Stimulated activated CD8-positive, alpha-beta memory T cell treated with anti-CD3 and anti-CD28 coated beads, Interleukin-2, amount 100 ng/mL, for 48 hours (primary cell): Measurements from ENCODE around the gene SPCS2.
"Not testable (repeated sequence)": the region's sequence is repeated elsewhere in the genome, so short reads cannot be mapped to it uniquely, and the experiment has no call there.

Experiments used
- DNase-seq, 2 donors: peaks; one replicate each; pipeline ENCODE4 v3.0.0-alpha.2; 2020; ENCODE audit warnings: low read depth in 2 of 2

Gene SPCS2

DNA sequence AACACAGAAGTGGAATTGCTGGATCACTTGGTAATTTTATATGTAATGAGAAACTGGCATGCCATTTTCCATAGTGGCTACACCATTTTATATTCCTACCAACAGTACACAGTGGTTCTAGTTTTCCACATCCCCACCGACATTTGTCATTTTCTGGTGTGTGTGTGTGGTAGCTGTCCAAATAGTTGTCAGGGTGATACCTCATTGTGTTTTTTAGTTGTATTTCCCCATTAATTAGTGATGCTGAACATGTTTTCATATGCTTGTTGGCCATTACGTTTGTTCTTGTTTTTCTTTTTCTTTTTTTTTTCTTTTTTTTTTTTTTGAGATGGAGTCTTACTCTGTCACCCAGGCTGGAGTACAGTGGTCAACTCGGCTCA, 51.9 kb downstream of the SPCS2 start:
- DNase-seq: no peak

DNA sequence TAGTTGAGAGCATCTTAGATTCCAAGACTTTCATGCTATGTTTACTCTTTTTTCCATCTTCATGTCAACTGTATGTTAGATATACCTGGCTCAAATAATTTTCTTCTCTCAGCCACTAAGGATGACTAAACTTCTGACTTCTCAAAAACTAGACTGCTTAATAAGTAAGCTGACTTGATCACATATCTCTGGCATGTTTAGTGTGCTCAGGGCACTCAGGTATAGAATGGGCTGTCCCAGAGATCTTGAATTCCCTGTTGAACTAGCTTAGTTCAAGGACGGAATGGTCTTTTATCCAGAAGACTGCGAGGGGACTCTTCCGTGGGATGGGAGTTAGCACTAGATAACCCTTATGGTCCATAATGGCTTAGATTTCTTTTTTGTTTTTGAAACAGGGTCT, 52.6 kb downstream of the SPCS2 start:
- DNase-seq: no peak

DNA sequence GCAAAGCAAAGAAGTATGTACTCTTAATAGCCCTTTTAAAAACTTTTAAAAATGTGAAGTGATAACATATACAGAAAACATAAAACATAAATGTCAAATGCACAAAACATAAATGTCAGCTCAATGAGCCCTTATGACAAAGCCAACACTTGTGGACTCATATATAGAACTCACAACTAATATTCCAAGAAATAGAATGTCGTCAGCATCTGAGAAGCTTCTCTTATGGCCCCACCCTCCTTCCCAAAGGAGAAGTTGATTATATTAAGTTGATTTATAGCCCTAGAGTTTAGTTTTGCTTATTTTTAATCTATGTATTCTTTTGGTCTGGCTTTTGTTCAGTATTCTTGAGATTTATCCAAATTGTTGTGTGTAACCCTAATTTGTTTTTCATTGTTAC, 53.5 kb downstream of the SPCS2 start:
- no peak for DNase-seq

DNA sequence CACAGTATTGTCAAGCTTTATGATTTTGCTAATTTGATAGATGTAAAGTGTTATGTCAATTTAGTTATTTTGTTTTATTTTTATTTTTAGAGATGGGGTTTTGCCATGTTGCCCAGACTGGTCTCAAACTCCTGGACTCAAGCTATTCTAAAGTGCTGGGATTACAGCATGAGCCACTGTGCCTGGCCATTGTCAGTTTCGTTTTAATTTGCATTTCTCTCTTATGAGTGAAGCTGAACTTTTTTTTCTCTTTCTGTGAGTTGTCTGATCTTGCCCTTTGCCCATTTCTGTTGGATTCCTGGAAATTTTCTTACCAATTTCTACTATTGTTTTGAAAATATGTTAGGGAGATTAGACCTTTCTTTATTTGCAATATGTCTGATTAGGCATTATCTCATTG, 55.1 kb downstream of the SPCS2 start:
- DNase-seq: no peak

DNA sequence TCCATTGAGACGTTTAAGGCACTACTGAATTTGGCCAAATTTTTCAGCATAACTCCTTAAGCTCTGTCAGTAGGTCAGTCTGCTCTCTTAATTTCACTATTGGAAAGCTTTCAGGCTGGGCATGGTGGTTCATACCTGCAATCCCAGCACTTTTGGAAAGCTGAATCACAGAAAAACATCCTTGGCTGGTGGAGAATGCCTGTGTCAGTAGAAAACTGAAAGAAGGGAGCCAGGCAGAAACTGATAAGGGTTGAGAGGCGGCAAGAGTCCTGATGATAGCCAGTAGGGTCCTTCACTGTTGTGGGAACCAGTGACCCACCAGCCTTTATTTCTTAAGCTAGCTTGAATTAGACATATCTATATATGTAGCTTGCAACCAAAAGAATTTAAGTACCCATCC, 62.3 kb downstream of the SPCS2 start:
- no peak for DNase-seq

DNA sequence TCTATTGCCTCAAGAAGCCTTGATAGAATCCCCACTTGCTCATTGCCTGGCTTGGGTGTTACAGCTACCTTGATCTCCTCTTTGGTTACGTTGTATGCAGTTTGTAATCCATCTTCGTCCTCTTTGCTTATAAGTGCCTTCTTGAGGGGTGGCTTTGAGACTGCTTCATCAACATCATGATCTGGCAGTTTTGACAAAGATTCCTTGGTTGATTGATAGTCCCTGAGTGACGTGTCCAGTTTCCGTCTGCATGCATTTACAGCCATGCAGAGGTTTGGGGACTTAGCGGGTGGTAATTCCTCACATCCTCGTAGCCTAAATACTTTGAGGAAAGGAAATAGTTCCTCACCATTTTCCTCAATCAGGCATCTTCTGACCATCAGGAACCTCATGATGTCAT, 62.8 kb downstream of the SPCS2 start:
- no peak for DNase-seq

DNA sequence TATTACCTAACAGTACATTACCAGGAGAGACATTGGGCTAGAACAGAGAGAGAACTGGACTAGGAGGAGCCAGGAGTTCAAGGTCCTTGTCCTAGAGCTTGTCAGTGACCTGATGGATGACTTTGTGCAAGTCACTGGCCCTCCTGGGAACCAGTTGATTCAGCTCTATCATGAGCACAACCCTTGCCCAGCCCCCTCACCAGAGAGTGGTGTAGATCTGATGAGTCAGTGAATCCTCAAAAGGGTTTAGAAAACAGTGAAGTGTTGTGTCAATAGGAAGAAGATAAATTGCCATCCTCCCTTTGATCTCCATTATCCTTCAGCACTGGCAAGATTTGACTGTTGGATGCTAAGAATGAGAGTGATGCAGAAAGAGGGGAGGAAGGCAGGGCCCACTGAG, 64.0 kb downstream of the SPCS2 start:
- DNase-seq: no peak

DNA sequence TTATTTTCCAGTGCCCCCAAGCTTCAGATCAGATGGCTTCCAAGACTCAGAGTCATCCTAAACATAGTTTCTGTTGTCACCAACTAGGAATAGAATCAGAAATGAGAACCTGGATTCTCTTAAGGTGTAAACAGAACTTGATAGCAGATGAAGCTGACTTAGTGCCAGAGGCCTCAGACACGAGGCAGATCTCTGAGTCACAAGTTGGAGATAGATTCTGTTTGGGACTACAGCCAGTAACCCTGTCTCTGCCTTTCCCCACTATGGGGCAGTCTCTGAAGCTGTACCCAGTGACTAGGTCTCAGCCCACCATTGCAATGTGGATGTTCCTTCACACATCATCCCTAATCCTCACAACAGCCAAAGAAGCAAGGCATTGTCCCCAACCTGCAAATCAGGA, 65.1 kb downstream of the SPCS2 start:
- DNase-seq: no peak

DNA sequence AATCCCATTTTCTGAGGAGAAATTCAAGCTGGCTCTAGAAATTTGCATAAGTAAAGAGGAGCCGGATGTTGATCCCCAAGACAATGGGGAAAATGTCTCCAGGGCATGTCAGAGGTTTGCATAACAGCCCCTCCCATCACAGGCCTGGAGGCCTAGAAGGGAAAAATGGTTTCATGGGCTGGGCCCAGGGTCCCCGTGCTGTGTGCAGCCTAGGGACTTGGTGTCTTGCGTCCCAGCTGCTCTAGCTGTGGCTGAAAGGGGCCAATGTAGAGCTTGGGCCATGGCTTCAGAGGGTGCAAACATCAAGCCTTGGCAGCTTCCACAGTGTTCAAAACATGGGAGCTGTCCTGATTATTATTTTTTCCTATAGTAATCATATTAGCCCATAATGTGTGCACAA, 70.1 kb downstream of the SPCS2 start:
- not testable (repeated sequence) for DNase-seq

DNA sequence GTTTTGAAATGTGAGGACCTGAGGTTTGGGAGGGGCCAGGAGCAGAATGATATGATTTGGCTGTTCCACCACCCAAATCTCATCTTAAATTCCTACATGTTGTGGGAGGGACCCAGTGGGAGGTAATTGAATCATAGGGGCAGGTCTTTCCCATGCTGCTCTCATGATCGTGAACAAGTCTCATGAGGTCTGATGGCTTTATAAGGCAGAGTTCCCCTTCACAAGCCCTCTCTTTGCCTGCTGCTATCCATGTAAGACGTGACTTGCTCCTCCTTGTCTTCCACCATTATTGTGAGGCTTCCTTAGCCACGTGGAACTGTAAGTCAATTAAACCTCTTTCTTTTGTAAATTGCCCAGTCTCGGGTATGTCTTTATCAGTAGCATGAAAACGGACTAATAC, 71.3 kb downstream of the SPCS2 start:
- DNase-seq: not testable (repeated sequence)

DNA sequence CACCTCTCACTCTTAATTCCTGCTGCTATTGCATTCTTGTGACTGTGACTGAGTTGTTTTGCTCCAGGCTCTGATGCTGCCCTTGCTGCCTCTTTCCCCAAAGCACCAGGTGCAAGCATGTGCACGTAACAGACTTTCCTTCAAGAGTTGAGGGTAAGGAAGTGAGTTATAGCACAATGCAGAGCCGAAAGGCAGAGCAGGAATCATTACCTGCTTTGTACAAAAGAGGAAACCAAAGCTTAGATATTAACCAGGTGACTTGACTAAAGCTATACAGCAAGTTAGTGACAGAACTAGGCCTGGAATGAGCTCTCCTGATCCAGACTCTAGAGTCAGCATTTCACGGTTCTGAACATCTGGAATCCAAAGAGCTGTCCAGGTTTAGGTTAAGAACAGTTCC, 73.2 kb downstream of the SPCS2 start:
- DNase-seq: no peak

DNA sequence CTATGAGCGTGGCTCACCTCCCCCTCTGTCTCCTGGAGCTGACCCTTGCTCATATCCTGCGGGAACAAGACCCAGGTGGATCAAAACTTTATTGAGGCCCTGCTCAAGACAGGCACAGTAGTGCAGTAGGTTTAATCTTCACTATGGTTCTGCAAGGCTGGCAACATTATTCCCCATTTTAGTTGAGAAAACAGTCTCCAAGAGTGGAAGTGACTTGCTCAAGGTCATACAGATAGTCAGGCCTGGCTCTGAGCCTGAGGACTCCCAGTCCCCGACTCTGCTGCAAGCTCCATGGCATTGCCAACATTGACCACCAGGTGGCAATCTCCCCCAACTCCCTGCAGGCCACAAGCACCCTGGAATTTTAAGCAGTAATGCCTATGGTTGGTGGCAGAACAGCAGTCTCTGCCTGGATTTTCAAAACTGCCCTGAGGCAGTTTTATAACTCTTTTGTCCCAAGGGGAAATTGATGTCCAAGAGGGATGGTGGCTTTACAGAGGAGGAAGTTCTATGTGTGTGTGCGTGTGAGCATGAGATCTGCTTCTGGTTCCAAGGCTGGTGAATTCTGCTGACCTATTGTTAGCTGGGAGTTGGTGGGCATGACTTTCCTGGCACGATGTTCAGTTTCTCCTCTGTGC, 73.8 kb downstream of the SPCS2 start:
- DNase-seq: peak; percentile 39 to 65

DNA sequence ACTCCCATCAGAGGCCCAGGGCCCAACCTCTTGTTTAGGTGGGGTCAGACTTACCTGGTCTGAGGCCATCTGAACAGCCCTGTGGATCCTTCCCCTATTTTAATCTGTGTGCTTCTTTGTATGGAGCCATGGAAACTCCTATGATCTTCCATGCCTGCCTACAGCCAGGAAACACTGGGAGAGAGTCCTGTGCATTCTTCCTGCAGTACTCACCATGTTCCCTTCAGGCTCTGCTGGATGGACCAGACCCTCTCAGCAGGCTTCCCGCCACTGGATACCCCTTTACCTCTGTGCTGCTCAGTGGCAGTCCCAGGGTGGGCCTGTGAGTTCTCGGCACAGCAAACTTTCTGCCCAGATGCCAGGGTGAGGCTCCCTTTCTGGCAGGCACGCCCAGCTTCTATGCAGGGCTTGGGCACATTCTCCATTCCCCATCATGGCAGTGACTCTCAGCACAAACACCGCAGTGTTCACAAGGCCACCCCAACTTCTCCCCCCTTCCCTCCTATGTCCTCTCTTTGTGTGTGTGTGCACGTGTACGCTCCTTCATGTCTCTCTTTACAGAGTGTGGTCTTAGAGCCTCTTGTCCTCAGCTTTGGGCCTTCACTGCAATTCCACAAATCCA, 74.5 kb downstream of the SPCS2 start:
- DNase-seq: no peak

DNA sequence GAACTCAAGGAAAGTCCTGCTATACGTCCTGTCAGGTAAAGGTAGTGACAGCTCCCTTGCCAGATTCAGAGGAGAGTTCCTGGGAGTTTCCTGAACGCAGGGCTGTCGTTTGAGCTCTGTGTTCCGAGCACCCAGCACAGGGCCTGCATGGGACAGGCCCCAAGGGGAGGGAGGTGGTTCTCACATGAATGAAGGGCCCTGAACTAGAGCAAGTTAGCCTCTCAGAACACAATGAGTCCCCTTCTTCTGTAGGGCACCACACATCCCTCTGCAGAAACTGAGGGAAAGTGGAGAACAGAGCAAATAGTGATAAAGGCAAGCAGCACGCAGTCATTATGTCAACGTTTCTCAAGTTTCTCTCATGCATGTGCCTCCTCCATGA, 75.0 kb downstream of the SPCS2 start:
- DNase-seq: no peak

DNA sequence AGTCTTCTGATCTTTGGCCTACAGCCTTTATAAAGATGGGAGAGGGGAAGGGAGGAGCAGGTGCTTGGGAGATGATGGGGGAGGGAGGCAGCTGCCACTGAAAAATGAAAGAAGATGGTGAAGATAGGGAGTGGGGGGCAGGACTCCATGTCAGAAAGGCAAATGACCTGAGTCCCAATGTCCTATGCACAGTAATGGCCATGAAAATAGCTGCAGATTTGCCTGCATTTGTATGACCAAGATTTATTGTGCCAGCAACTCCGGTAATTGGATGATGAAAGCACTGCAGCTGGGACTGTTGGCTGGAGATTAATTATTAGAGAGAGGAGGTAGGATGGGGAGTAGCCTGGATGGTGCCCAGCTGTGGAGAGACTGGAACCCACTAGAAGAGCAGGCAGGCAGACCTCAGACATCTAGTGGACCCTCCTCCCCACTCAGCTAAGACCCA, 75.7 kb downstream of the SPCS2 start:
- no peak for DNase-seq

DNA sequence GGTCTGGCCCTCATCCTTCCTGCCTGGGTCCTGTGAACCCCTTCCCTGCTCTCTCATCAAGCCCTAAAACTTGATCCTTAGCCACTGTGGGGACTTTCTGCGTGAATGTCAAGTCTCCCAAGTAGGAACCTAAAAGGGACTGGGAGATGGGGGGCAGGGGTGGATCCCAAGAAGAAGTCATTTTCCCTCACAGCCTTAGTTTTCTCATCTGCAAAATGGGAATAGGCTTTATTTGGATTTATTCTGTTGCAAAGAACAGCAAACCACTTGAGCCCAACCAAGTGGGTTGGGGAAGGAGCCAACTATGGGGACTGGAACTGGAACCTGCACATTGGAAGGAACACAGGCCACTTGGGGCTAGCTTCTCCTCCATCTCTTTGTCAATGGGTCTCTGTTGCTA, 76.5 kb downstream of the SPCS2 start:
- DNase-seq: no peak

DNA sequence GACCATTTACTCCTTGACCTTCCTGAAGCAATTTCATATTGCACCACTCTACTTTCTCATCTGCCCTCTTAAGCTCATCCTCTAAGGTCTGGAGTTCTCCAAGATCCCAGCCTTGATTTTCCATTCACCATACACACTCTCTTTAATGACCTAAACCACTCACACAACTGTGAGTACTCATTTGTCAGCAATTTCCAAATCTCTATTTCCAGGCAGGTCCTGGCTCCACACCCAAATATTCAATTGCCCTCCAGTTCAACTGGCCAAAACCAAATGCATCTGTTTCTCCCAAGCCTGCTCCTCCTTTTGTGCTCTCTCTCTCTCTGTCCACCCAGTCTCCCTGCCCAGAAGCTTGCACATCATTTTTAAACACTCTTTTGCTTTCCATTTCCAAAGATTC, 79.3 kb downstream of the SPCS2 start:
- no peak for DNase-seq
